GM19452 (cell line): Measurements from ENCODE around the gene IL36A.

Experiments
- ATAC-seq: cut with Tn5 transposase; IDR thresholded peaks from one replicate; pipeline ENCODE4 v1.9.1; 2021; ENCODE audit not compliant: unreplicated experiment

IL36A gene

DNA sequence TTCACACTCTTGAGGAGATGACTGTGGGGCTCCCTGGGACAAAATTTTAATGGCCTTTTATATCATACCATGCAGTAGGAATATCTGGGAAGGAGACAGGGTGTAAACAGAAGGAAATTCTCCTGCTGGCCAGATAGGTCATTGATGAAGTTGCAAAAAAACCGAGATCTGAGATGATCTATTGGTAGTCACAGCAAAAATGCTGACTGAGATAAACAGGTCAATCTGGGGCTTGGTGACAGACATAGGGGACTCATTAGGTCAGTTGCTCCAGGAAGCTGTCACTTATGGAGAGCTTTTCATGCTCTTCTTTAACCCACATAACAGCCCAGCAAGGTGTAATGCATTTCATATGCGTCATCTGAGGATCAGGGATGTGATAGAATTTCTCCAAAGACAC lies 2.6 kb upstream of the IL36A start:
- no peak for ATAC-seq

DNA sequence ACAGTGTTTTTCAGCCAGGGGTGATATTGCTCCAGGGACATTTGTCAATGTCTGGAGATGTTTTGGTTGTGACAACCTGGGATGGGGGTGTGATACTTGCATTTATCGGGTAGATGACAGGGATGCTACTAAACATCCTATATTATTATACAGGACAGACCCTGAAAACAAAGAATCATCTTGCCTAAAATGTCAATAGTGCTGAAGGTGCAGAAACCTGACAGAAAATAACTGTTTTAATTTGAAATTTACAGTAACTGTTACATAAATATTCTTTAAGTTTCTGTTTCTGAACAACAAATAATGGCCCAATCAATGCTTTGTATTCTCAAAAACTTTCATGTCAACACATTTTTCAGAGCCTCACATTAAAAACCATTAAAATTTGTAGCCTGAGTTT lies 2.0 kb downstream of the IL36A start:
- no peak for ATAC-seq

DNA sequence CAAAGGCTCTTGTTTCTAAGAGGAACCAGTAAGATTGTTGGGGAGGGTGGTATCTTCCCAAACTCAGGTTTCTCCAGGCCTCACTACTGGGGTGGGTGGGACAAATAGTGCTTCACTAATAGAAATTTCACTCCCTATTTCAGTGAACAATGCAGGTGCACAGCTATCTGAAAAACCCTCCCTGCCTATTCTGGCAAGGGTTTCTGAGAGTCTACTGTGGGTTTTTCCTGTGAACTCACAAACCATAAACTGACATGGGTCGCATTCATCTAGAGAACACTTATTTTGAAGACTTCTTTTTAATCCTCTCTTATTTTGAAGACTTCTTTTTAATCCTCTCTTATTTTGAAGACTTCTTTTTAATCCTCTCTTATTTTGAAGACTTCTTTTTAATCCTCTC lies 4.4 kb downstream of the IL36A start:
- no peak for ATAC-seq

DNA sequence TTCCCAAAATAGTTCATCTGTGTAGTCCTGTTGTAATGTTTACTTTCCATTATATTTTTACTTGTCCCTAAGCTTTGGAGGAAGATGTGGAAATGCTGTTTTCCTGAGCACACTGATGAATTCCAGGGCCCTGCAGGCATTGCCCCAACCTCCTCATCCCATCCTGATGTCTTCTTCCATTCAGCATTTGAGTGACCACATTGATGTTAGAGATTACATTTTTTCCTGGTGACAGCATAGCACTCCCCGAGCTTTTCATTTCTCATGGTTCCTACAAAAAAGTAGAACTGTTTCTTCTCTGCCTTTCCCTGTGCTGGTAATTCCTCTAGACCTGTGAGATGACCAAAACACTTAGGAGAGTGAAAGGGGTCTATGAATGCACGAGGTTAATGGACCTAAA lies 4.8 kb downstream of the IL36A start:
- no peak for ATAC-seq

DNA sequence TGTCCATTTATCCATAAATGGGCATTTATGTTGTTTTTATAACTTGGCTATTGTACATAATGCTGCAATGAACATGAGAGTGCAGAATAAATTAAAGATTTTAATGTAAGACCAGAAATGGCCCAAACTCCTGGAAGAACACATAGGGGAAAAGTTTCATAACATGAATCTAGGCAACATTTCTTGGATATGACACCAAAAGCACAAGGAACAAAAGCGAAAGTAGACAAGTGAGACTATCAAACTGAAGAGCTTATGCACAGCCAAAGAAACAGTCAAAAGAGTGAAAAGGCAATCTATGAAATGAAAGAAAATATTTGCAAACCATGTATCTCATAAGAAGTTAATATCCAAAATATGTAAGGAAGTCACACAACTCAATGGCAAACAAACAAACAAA lies 5.8 kb downstream of the IL36A start:
- no peak for ATAC-seq

DNA sequence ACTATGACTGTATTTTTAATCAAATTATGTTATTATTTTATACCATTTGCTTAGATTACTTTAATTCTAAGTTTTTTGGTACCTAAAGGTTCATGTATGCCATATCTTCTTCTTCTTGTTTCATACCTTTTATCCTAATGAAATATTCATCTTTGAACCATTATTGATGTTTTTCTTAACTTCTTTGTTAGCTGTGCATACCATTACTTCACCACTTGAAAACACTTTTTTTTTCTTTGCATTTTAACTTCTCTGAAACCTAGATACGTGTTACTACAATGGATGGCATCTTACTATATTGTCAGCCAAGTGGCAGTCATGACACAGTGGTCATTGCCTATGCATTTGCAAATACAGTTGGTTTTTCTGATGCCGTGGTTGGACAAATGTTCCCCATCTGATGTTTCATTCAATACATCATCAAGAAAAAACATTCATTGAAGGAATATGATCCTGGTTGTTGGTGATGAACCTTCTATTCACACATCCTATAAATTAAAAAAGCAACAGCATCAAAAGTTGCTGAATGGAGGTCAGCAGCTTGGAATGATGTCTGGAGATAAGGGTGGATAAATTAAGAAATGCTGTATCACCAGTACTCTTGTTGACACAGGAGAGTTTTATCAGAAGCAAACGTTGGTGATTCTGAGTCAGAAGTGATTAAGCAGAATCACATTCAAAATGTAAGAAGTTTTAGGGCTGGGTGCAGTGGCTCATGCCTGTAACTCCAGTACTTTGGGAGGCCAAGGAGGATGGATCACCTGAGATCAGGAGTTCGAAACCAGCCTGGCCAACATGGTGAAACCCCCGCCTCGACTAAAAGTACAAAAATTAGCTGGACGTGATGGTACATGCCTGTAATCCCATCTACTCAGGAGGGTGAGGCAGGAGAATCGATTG lies 7.4 kb downstream of the IL36A start:
- ATAC-seq: no peak

DNA sequence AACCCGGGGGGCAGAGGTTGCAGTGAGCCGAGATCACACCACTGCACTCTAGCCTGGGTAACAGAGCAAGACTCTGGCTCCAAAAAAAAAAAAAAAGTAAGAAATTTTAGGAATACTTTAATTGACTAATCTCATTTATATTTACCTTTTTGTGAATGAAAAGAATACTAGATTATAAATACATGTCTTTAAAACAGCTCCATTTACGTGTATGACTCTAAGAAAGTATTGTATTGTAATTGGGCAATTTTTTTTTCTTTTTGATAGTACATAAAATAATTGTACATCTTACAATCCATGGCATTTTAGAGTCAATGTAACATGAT lies 8.0 kb downstream of the IL36A start:
- no peak for ATAC-seq

DNA sequence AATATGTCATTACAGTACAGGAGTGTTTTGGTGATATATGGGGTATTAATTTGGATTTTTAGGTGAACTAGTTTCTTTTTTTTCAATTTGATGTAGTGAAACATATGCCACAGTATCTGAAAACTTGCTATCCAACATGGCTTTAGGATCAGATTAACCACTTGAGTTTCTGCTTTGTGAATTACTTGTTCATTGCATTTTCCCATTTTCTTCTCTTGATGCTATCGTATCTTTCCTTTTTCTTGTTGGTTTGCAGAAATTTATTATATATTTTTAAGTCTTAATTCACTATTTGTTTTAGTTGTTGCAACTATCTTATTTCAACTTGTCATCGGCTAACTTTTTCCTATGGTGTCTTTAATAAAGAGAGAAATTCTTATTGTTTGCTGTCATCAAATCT lies 8.8 kb downstream of the IL36A start:
- no peak for ATAC-seq

DNA sequence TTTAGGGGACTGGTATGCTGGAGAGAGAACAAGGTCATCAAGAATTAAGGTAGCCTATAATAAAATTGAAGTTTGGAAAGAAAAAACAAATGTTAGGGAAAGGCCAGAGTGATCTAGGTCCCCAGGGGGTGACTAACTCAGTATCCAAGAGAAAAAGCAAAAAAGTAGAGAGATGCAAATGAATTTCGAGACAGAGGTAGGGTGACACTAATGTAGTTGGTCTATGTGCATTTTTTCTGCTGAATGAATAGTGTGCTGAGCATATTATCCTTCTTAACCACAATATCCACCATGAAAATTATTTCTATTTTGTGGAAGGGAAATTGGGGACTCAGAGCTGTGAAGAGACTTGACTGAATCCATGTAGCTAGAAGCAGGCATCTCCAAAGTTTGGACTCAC lies 9.8 kb downstream of the IL36A start:
- ATAC-seq: no peak

DNA sequence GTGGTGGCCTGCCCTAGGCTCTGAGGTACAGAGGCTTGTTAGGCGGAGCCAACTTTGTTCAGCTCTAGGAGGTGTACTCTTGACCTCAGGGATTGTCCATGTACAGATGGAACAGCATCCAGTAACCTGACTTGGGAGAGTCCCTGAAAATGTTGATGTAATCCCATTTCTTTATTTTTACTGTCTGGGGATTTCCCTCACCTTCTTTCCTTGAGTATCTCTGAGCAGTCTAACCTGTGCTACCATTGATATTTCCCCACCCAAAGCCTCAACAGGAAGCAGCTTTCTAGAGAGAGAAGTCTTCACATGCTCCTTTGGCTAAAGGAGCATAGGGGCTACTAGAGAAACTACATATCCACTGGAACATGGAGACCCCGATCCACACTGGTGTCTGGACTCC lies 10.4 kb downstream of the IL36A start:
- no peak for ATAC-seq

DNA sequence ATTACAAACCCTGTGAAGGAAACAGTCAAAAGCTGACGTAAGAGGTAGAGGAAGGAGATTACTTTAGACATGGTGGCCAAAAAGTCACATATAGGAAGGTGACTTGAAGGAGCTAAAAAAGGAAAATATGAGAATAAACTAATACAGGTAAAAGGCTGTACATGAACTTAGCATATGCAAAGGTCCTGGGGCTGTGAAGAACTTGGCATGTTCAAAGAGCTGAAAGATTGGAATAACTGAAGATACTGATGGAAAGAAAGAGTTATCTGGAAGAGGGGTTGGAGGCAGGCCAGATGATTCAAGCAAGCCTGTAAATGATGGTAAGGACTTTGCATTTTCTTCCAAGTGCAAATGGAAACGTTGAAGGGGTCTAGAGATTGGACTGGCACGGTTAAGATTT lies 13.2 kb downstream of the IL36A start:
- no peak for ATAC-seq

DNA sequence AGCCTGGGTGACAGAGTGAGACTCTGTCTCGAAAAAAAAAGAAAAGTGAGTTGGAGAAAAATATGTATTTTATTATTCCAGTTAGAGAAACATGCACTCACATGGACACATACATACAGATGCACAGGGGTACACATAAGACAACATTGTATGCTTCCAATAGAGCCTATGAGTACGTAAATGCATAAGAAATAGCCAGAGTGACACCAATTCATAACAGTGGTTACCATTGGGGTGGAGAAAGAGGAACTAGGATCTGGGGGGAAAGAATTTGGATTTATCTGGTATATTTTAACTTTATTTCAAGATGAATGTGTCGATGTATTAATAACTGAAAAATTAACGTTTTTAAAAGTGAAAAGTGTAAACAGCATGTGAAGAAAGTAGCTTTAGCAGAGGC lies 16.1 kb downstream of the IL36A start:
- no peak for ATAC-seq

DNA sequence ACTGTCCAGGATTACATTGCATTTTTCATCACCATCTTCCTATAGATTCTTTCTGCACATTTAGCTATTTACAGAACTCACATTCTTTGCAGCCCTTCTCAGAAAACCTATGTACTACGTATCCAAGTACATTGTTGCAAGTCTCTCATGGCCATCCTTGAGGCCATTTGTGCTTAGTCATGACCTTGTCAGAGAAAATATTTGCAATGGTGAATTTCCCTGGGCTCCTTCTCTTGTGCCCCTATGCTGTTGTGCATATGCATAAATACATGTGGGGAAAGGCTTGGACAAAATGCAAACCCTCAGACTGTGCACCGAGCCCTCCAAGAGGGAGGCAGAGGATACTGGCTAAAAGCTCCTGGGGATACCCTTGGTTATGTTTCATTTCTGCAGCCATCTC lies 19.5 kb downstream of the IL36A start:
- ATAC-seq: no peak

DNA sequence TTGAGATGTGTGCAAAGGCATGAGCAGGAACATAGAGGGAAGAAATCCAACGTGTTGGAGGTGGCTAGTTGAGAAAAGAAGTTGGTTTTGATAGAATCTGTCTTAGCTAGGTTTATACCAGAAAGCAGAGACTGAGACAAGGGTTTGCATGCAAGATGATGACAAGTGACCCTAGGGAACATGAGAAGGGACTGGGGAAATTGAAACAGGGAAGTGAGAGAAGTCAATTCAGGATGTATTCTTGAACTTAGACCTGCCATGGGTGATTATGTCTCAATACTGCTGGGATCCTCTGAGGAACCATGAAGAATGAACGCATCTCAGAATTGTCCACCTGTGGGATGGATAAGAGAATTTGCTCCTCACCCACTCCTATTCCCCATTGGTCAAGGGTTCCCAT lies 20.5 kb downstream of the IL36A start:
- ATAC-seq: no peak

DNA sequence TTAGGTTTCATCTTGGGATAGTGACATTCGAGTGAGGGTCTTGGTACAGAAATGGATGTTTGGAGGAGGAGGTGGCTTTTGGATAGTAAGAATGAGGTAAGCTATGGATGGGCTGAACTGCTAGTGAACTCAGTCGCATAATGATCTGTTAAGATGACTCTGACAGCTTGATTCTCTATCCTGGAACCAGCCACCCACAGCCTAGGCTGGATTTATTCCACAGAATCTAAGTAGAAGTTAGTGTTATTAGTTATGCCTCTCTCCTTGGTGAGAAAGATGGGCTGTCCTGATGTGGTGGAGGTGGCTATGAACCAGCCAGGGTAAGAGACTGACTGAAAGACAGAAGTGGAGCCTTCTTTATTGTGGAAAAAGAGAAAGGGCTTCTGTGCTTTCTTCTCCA lies 22.4 kb downstream of the IL36A start:
- no peak for ATAC-seq

DNA sequence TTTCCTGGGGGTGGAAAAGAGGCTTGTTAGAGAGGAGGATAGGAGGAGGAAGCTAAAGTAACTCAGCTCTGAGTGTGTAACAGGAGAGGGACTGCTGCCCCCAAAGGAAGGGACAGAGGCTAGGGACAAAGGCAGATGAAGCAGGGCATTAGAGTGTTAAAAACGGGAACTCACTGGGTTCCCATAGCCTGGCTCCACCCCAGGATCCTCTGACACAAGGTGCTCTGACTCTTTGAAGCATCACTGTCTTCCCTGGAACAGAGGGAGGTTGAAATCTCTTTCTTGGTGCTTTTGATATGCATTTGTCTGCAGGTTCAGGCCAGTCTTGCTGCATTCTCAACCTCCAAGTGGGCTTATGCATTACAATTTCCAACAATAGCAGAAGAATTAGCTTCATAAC lies 22.9 kb downstream of the IL36A start:
- ATAC-seq: no peak

DNA sequence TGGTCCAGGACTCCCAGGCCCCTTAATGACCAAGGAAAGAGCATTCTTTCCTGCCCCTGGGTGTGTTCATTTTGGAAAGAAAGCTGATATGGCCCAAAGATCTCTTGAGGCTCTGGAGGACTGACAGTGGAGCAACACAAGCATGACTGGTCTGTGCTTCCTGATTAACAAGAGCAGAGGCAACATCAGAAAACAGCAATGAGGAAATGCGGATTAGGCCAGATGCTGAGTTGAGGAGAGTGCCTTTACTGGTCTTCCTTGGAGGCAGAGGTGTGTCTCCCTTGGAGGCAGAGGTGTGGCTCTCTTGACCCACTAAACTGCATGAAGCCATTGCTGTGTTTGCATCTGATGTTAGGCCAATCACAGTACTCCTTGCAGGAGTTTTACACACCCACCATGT lies 27.5 kb downstream of the IL36A start:
- ATAC-seq: no peak

DNA sequence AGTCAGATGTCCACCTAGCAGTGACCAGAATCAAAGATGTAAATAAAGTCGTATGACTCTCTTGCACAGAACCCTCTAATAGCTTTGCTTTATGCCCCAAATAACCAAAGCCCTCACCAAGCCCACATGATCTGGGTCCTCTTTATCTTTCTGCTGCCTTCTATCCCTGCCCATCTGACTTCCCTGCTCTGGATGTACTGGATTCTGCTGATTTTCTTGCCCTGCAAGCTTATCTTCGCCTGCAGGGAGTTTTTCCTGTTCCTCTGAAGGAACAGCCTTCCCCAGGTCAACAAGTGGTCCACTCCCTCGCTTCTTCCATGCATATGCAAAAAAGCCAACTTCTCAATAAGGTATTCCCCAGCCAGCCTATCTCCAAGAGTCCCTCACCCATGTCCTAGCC lies 28.8 kb downstream of the IL36A start:
- ATAC-seq: no peak

DNA sequence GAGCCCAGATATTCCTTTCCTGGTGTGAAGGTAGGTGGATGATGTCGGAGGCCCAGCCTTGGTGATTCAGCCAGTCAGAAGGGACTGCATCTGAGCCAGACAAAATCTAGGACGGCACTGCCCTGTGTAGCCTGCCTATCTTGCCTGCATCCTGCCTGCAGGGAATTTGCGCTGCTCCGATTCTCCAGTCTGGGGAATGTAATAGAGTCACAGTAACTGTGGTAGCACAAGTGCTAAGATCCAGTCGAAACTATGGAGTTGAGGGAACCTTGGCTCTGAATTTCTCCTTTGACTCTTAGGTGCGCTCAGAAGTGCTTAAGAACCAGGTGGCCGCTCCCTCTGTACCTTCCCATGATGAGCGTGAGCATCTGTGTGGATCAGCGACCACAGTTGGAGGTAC lies 31.5 kb downstream of the IL36A start:
- no peak for ATAC-seq

DNA sequence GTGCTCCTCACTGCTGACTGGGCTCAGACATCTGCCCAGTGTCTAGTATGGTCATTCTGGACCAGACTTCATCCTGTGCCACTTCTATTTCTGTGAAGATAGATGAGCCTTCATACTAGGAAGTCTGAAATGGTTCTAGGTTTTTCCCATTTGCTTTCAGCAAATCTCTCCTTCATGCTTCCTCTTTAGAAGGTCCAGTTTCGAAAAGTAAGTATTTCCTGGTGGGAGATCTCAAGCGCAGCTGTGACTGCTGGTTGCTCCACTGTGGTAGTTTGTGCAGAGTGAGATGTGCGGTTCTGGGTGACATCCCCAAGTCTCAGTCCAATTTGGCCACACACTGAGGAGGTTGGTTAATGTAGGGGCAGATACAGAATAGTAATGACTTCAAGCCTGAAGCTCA lies 33.0 kb downstream of the IL36A start:
- no peak for ATAC-seq

DNA sequence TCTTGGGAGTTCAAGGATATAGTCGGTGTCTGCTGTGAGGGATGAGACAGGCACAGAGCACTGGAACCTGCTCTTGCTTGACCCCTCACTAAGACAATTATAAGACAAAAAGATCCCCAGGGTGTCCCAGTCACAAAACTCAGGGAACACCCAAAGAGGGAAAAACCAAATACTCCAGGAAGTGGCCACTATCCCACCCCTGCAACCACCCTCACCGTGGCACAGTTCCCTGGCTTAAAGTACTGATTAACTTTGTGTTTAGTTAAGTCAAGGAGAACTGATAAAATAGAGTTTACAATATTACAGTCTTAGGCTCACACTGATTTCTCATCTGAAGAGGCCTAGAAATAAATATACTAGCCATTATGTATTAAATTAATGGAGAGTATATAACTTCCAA lies 33.9 kb downstream of the IL36A start:
- ATAC-seq: no peak

DNA sequence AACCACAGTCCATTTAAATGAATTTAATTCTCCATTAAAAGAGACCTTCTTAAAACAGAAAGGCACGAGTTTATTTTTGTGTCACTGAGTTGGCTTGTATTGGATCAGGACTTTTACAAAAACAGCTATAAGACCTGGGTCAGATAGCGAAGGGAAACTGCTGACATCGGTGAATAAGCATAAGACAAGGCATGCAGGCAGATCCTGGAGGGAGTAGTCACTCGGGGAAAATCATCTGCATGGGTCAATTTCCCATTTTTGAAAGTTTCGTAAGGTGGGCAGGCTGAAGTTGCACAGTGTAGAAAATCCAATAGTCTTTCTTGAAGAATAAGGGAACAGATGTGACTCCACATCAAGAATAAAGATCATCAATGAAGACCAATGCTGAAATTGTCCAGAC lies 34.5 kb downstream of the IL36A start:
- no peak for ATAC-seq

DNA sequence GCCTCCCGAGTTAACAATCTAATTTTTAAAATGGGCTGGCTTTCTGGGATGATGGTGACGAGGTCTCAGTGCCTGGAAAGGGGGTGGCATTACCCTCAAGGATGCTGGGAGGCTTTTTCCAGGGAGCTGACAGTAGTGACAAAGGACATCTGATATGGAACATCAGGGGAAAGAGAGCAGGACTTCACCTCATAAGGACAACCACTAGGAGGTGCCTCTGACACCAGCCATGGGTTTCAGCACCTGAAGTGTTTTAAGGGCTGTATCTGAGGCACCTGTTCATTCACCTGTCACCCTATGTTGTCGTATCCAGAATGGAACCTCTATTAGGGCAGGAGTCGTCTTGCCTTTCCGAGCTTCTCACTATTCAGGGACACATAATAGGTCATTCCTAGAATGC lies 36.6 kb downstream of the IL36A start:
- no peak for ATAC-seq
